Heart left ventricle (tissue), 16 donors: ENCODE measurements around the gene ANXA6. TPM values are rescaled to one million over a fixed set of nuclear protein-coding genes. Genes with fewer than 3 reads are reported as not detected.

Experiments used
- ATAC-seq, 4 donors: fragments of 200-7000 bp; cut with Tn5 transposase; one replicate each; pipeline ENCODE4 v1.9.1; 2020 to 2022; ENCODE audit warnings: moderate library complexity in 4 of 4, mild to moderate bottlenecking in 3 of 4, moderate number of reproducible peaks in 1 of 4
- DNase-seq, 5 donors: peaks; one replicate each; pipeline ENCODE4 v3.0.0-alpha.2; 2020
- H3K27ac ChIP-seq, 12 donors: fragments of 200-600 bp; sonication (generic) in 4 of 12; one replicate each; pipeline versions ENCODE4 v1.5.0 to v1.8.0; 2016 to 2022; ENCODE audit warnings: mild to moderate bottlenecking in 2 of 12
- H3K27me3 ChIP-seq, 9 donors: fragments of 200-600 bp; sonication (generic) in 2 of 9; one replicate each; pipeline versions ENCODE4 v1.5.1 to v1.8.0; 2016 to 2022; ENCODE audit warnings: mild to moderate bottlenecking in 3 of 9
- H3K36me3 ChIP-seq, 9 donors: fragments of 200-600 bp; sonication (generic) in 2 of 9; one replicate each; pipeline versions ENCODE4 v1.5.0 to v1.8.0; 2018 to 2022; ENCODE audit warnings: mild to moderate bottlenecking in 2 of 9
- H3K4me1 ChIP-seq, 12 donors: fragments of 200-600 bp; sonication (generic) in 4 of 12; one replicate each; pipeline versions ENCODE4 v1.5.0 to v1.8.0; 2016 to 2022; ENCODE audit warnings: mild to moderate bottlenecking in 3 of 12
- H3K4me3 ChIP-seq, 12 donors: fragments of 200-600 bp; sonication (generic) in 4 of 12; one replicate each; pipeline versions ENCODE4 v1.5.0 to v1.8.0; 2017 to 2022; ENCODE audit warnings: mild to moderate bottlenecking in 9 of 12, moderate library complexity in 4 of 12
- H3K9me3 ChIP-seq, 12 donors: fragments of 200-600 bp; sonication (generic) in 4 of 12; one replicate each; pipeline versions ENCODE4 v1.5.0 to v1.8.0; 2016 to 2022; ENCODE audit warnings: mild to moderate bottlenecking in 1 of 12
- CTCF ChIP-seq, 12 donors: fragments of 200-600 bp; sonication (generic) in 4 of 12; IDR thresholded peaks; one replicate each; pipeline versions ENCODE4 v1.5.0 to v1.8.0; 2018 to 2022; ENCODE audit warnings: antibody characterized with exemption in 12 of 12, mild to moderate bottlenecking in 5 of 12
- POLR2A ChIP-seq, 2 donors: fragments of 450-650 bp; IDR thresholded peaks; one replicate each; pipeline ENCODE4 v1.6.1; 2017; ENCODE audit warnings: antibody characterized with exemption in 2 of 2, mild to moderate bottlenecking in 2 of 2, moderate library complexity in 2 of 2
- WGBS, 4 donors: extraction: QIAGEN DNeasy Blood & Tissue Kit in 2 of 4; methylation state at CpG; one replicate each; pipeline versions ENCODE4 v1.1.5 to v1.1.7; 2013 to 2018; 5-methylcytosine and 5-hydroxymethylcytosine counted together
- intact Hi-C, 10 donors: fragments of 100-400 bp; cut with DNase I; formaldehyde crosslinking; loops; one replicate each; pipeline versions ENCODE4 v1.11.1 to v1.14.2; 2022
- polyA plus RNA-seq, 2 donors: library from polyadenylated mRNA; stranded (reverse); fragments of 200-250 nt; gene quantifications; one replicate each; pipeline ENCODE4 v1.2.3, GENCODE V29; 2013
- total RNA-seq, 9 donors: library from RNA; depleted of rRNA in 2 of 9; stranded (reverse); fragments of >200 nt in 2 of 9; fragmentation: NEBNext Ultra II Directional in 3 of 9; extraction: Animal tissue kit (Norgen Biotek cat#: 25700) in 3 of 9; gene quantifications; one replicate each; pipeline versions ENCODE4 v1.1.0 to v1.2.4, GENCODE V29; 2016 to 2023
- donor health status: ischemic (EF 13 %, LVEDD 7.1; RV severe dilation, severe dysfunction).
- donor health status: healthy with polysubstance abuse.
- donor health status: DM: no; HTN: yes; CAD: no.
- donor health status: DM: no; HTN: no; CAD: no.
- donor health status: ischemic (EF 25% LVEDD 6.9; RV normal size, moderate dysfunction).
- donor health status: ischemic (EF 25% LVEDD 5.7; RV mildly dilated, moderate dysfunction).
- donor health status: healthy.
- donor health status: DM: yes; HTN: yes; CAD: no.
- donor health status: ischemic (EF 35%, LVEDD 5.7; RV mildly dilated, moderate dysfunction).
- donor health status: nonischemic (EF 11% LVEDD 7.7; RV severe dilation, severe dysfunction).
- donor health status: DM: yes; HTN: yes; CAD: no.
- donor health status: PGD.
- donor health status: ischemic (EF 29% LVEDD 5.4; RV normal size, mild dysfunction).
- donor health status: nonischemic (EF 23%, LVEDD 6.1; RV moderate dilation, normal function).

The ANXA6 gene
- total and polyA plus RNA-seq, 11 donors: 171 to 287 (median 202) TPM

- intact Hi-C loops: loop anchor here in 2 of 10 donors (2.0 kb wide), 2 partner anchors 15 to 19 kb away; no protein-coding TSS in a partner anchor
- WGBS, 4 donors: 2 to 5% (median 4%) methylated on average over 21 of the region's 21 CpGs
- TF ChIP-seq POLR2A (IDR thresholded peaks at IDR 0.05) (no peak), CTCF (IDR thresholded peaks at IDR 0.05) (no peak)
- DNase-seq: no peak
- no peaks in the 10 kb centered on the region for H3K27me3 ChIP-seq
- ATAC-seq: no peak
- no peaks in the 10 kb centered on the region for H3K9me3 ChIP-seq
- H3K36me3 ChIP-seq: peaks cover 0 to 17% (median 4%) of the 10 kb centered on the region in 9 donors
- H3K4me3 ChIP-seq: peak overlapping the region; percentile 63 to 100 (median 85)
- peak overlapping the region; percentile 92 to 100 (median 96) for H3K27ac ChIP-seq
- peaks cover 18 to 84% (median 59%) of the 10 kb centered on the region in 12 donors for H3K4me1 ChIP-seq
These were observed 77.6 kb downstream of the ANXA6 start for GRCh38 chr5:151079838-151080612.

GRCh38 chr5:151078490-151079262 lies 78.9 kb downstream of the ANXA6 start:
- peak overlapping the region in 3 of 12 donors; percentile 4 to 100 (median 95) for H3K4me3 ChIP-seq
- H3K9me3 ChIP-seq: no peaks in the 10 kb centered on the region
- DNase-seq (peak in 2 of 5 donors; percentile 37 to 63), ATAC-seq (peak in 2 of 4 donors; percentile 30 to 34)
- peak overlapping the region in 9 of 12 donors; percentile 51 to 100 (median 96) for H3K27ac ChIP-seq
- peaks cover 0 to 20% (median 4%) of the 10 kb centered on the region in 9 donors for H3K36me3 ChIP-seq
- H3K4me1 ChIP-seq: peaks cover 18 to 74% (median 55%) of the 10 kb centered on the region in 12 donors
- WGBS, 4 donors: 56 to 70% (median 68%) methylated on average over 15 to 16 of the region's 16 CpGs
- intact Hi-C loops: no loop called here
- no peak for TF ChIP-seq POLR2A (IDR thresholded peaks at IDR 0.05)
- no peak for TF ChIP-seq CTCF (IDR thresholded peaks at IDR 0.05)
- no peaks in the 10 kb centered on the region for H3K27me3 ChIP-seq

- Histone ChIP-seq H3K9me3 (no peaks in the 10 kb centered on the region), H3K4me3 (peak overlapping the region in 1 of 12 donors; percentile 15), H3K4me1 (peaks cover 18 to 77% (median 55%) of the 10 kb centered on the region in 12 donors), H3K27me3 (no peaks in the 10 kb centered on the region), H3K27ac (peak overlapping the region in 6 of 12 donors; percentile 65 to 100 (median 96)), H3K36me3 (peaks cover 0 to 20% (median 4%) of the 10 kb centered on the region in 9 donors)
- intact Hi-C loops: no loop called here
- WGBS, 4 donors: 93 to 98% (median 95%) methylated on average over 3 of the region's 3 CpGs
- TF ChIP-seq CTCF (IDR thresholded peaks at IDR 0.05) (no peak), POLR2A (IDR thresholded peaks at IDR 0.05) (no peak)
- no peak for DNase-seq
- no peak for ATAC-seq
These were observed 79.6 kb downstream of the ANXA6 start for GRCh38 chr5:151077967-151078366.

GRCh38 chr5:151077419-151077818 lies 80.2 kb downstream of the ANXA6 start:
- no peaks in the 10 kb centered on the region for H3K27me3 ChIP-seq
- intact Hi-C loops: no loop called here
- 82 to 94% (median 90%) methylated on average over 8 to 9 of the region's 9 CpGs for WGBS, 4 donors
- peak in 1 of 5 donors; percentile 11 for DNase-seq
- H3K4me1 ChIP-seq: peaks cover 18 to 77% (median 54%) of the 10 kb centered on the region in 12 donors
- no peak for TF ChIP-seq CTCF (IDR thresholded peaks at IDR 0.05)
- TF ChIP-seq POLR2A (IDR thresholded peaks at IDR 0.05): no peak
- ATAC-seq: no peak
- H3K9me3 ChIP-seq: no peaks in the 10 kb centered on the region
- no peak overlapping the region for H3K4me3 ChIP-seq
- H3K36me3 ChIP-seq: peaks cover 0 to 20% (median 4%) of the 10 kb centered on the region in 9 donors
- peak overlapping the region in 1 of 12 donors; percentile 65 for H3K27ac ChIP-seq
